SU-DHL-6 (cell line): Measurements from ENCODE around the gene CA12.

Source experiments
- CTCF ChIP-seq: fragments of 200-600 bp; sonication (generic); IDR thresholded peaks from one replicate; pipeline ENCODE4 v1.5.1; 2017; ENCODE audit warnings: antibody characterized with exemption, mild to moderate bottlenecking, low read length, moderate library complexity; ENCODE audit not compliant: insufficient read depth, poor library complexity, severe bottlenecking
- EZH2phosphoT487 ChIP-seq: fragments of 200-600 bp; sonication (generic), shearing (Covaris generic); conservative IDR thresholded peaks from 2 replicates; pipeline ENCODE4 v1.6.1; 2018; ENCODE audit warnings: mild to moderate bottlenecking, antibody characterized with exemption, low read length, moderate library complexity, mixed read lengths

- TF ChIP-seq CTCF (no peak), EZH2phosphoT487 (no peak)
These were observed 10.2 kb upstream of the CA12 start for GRCh38 chr15:63391669-63392360.
